K562 (cell line): ENCODE measurements around the gene KCTD7. TPM values are rescaled to one million over a fixed set of nuclear protein-coding genes. Genes with fewer than 3 reads are reported as not detected.
"Not testable (repeated sequence)": the region's sequence is repeated elsewhere in the genome, so short reads cannot be mapped to it uniquely, and the experiment has no call there.

Experiments
- ATAC-seq: fragments of 200-7000 bp; cut with Tn5 transposase; 3 replicates; pipeline ENCODE4 v1.9.1; 2020; ENCODE audit warnings: moderate library complexity
- BruUV-seq: library from RNA; stranded (reverse); fragments of 400-500 nt; replicated peaks from 2 replicates; lab custom pipeline; 2021; lab: Mats Ljungman, UMichigan
- CTCF ChIA-PET: fragments of 300-600 bp; formaldehyde crosslinking; extraction: SDS; loops from one replicate; lab custom pipeline; 2021; ENCODE audit warnings: low intra/inter-chr PET ratio; lab: Yijun Ruan, JAX
- POLR2A ChIA-PET: fragments of 300-600, 350-650 bp; sonication (Branson Sonifier 250); formaldehyde crosslinking; extraction: SDS; loops from one replicate; lab custom pipeline; 2021; ENCODE audit warnings: antibody characterized with exemption, inconsistent platforms; lab: Yijun Ruan, JAX
- DNase-seq, 4 experiments: peaks; one replicate each; pipeline versions ENCODE4 v3.0.0 to v3.0.0-alpha.2; 2011 to 2018; ENCODE audit warnings: low spot score in 3 of 4, mixed read lengths in 3 of 4; ENCODE audit errors: extremely low read depth in 1 of 4
- FAIRE-seq: peaks from 2 replicates; lab custom pipeline; 2011; peaks lifted over from hg19 to GRCh38; lab: Jason Lieb, UNC
- H2AFZ ChIP-seq: 2 replicates; pipeline ENCODE4 v1.6.0; 2011; ENCODE audit warnings: low read depth, low read length, control low read depth, inconsistent platforms
- H3K27ac ChIP-seq: fragments of 200-600 bp; 3 replicates; pipeline ENCODE4 v1.8.0; 2011; ENCODE audit warnings: low read depth, mild to moderate bottlenecking, control low read depth, inconsistent platforms, low read length, moderate library complexity, mixed read lengths; ENCODE audit errors: extremely low read depth
- H3K27me3 ChIP-seq, 2 experiments: fragments of 300-600 bp in 1 of 2; 2 replicates in 1 of 2; 3 replicates in 1 of 2; pipeline versions ENCODE4 v1.6.0 to v1.8.0; 2011; ENCODE audit warnings: inconsistent platforms in 2 of 2, low read length in 2 of 2, mild to moderate bottlenecking in 1 of 2, mixed read lengths in 1 of 2, moderate library complexity in 1 of 2; ENCODE audit not compliant: control insufficient read depth in 2 of 2, insufficient read depth in 2 of 2
- H3K36me3 ChIP-seq: fragments of 300-600 bp; 3 replicates; pipeline ENCODE4 v1.8.0; 2011; ENCODE audit warnings: mild to moderate bottlenecking, low read length, inconsistent platforms; ENCODE audit not compliant: control insufficient read depth, insufficient read depth
- H3K4me1 ChIP-seq, 2 experiments: fragments of 200-600 bp in 1 of 2; replicated peaks in 1 of 2; 2 replicates in 1 of 2; 3 replicates in 1 of 2; pipeline versions ENCODE4 v1.5.1 to v1.8.0; 2011; ENCODE audit warnings: inconsistent platforms in 2 of 2, low read length in 2 of 2, mild to moderate bottlenecking in 1 of 2, mixed read lengths in 1 of 2, moderate library complexity in 1 of 2; ENCODE audit not compliant: control insufficient read depth in 2 of 2, insufficient read depth in 2 of 2
- H3K4me2 ChIP-seq: 2 replicates; pipeline ENCODE4 v1.6.1; 2011; ENCODE audit warnings: low read length, control low read depth, inconsistent platforms, mixed read lengths; ENCODE audit not compliant: insufficient read depth
- H3K4me3 ChIP-seq: fragments of 200-600 bp; sonication (generic), shearing (Covaris generic); 2 replicates; pipeline ENCODE4 v1.5.1; 2016; ENCODE audit warnings: control low read depth, inconsistent platforms
- H3K79me2 ChIP-seq: fragments of 200-600 bp; 3 replicates; pipeline ENCODE4 v1.8.0; 2011; ENCODE audit warnings: low read length, inconsistent platforms; ENCODE audit not compliant: control insufficient read depth, insufficient read depth
- H3K9ac ChIP-seq, 2 experiments: 2 replicates each; pipeline versions ENCODE4 v1.6.0 to v1.6.1; 2011; ENCODE audit warnings: low read depth in 2 of 2, low read length in 2 of 2, control low read depth in 1 of 2, inconsistent platforms in 1 of 2, mild to moderate bottlenecking in 1 of 2, mixed read lengths in 1 of 2; ENCODE audit not compliant: insufficient read depth in 1 of 2
- H3K9me1 ChIP-seq: one replicate; pipeline ENCODE4 v1.6.0; 2011; ENCODE audit warnings: inconsistent platforms, mild to moderate bottlenecking, low read length, moderate library complexity; ENCODE audit not compliant: control insufficient read depth, insufficient read depth
- H3K9me3 ChIP-seq: replicated peaks from 2 replicates; pipeline ENCODE4 v1.5.1; 2011; ENCODE audit warnings: low read depth, low read length, inconsistent platforms; ENCODE audit not compliant: control insufficient read depth, insufficient read depth
- H4K20me1 ChIP-seq: replicated peaks from 2 replicates; pipeline ENCODE4 v1.6.1; 2011; ENCODE audit warnings: low read length, inconsistent platforms, mixed read lengths; ENCODE audit not compliant: control insufficient read depth, insufficient read depth
- FOSL1 ChIP-seq: fragments of 200-800 bp; sonication (Bioruptor generic); conservative IDR thresholded peaks from 2 replicates; pipeline ENCODE4 v1.6.1; 2016; ENCODE audit warnings: missing genetic modification characterization, missing compliant biosample characterization
- NFE2 ChIP-seq: IDR thresholded peaks from 2 replicates; pipeline ENCODE4 v1.6.1; 2014; ENCODE audit warnings: antibody characterized with exemption, low read depth
- NR2C2 ChIP-seq, 2 experiments: fragments of 200-800 bp in 1 of 2; sonication (Bioruptor generic) in 1 of 2; sonication (generic) in 1 of 2; formaldehyde crosslinking in 1 of 2; IDR thresholded peaks; 2 replicates each; pipeline versions ENCODE4 v1.6.1 to v1.8.0; 2016 to 2022; ENCODE audit warnings: mild to moderate bottlenecking in 1 of 2, missing compliant biosample characterization in 1 of 2, missing genetic modification characterization in 1 of 2, missing genetic modification reagents in 1 of 2
- WGBS: fragments of 100-300 bp; shearing (Covaris generic); methylation state at CpG from one replicate; pipeline ENCODE4 v1.1.6; 2016; ENCODE audit warnings: low coverage, mixed read lengths; ENCODE audit not compliant: insufficient coverage; ENCODE audit errors: missing lambda C conversion rate; 5-methylcytosine and 5-hydroxymethylcytosine counted together
- in situ Hi-C: fragments of 300-500 bp; cut with MboI; formaldehyde crosslinking; loops from 4 replicates; pipeline ENCODE4 v1.15.0; 2018; ENCODE audit warnings: inconsistent platforms, mixed read lengths
- intact Hi-C: fragments of 100-400 bp; cut with micrococcal nuclease; formaldehyde crosslinking; loops from 2 replicates; pipeline ENCODE4 v1.14.2; 2022
- polyA plus RNA-seq, 8 experiments: library from polyadenylated mRNA; depleted of rRNA in 4 of 8; stranded (reverse) in 5 of 8; unstranded in 3 of 8; fragments of >200 nt; fragmentation: Nextera tagmentation in 2 of 8; fragmentation: Illumina TruSeq in 1 of 8; extraction: Ambion mirVana in 2 of 8; extraction: Trizol in 1 of 8; gene quantifications; 2 replicates each; pipeline versions ENCODE4 v1.2.1 to v1.2.3, GENCODE V29; 2011 to 2014; ENCODE audit warnings: inconsistent platforms in 1 of 8, missing spikeins in 1 of 8
- total RNA-seq, 7 experiments: library from RNA; depleted of rRNA in 6 of 7; stranded (reverse); fragments of >200 nt in 6 of 7; fragmentation: Illumina TruSeq in 2 of 7; extraction: Trizol in 2 of 7; gene quantifications; 2 replicates each; pipeline versions ENCODE4 v1.2.1 to v1.2.3, GENCODE V29; 2011 to 2021; ENCODE audit warnings: low replicate concordance in 1 of 7

Gene KCTD7
- total and polyA plus RNA-seq, 9 of the 15 experiments (the other 6 are each of a cell fraction or from before 2014, with no cell fraction given): 1.5 to 26.0 (median 9.0) TPM

- H3K9me3 ChIP-seq; H3K79me2 ChIP-seq; POLR2A ChIA-PET; intact Hi-C loops; BruUV-seq; DNase-seq; H3K4me3 ChIP-seq; H3K9me1 ChIP-seq; H4K20me1 ChIP-seq; CTCF ChIA-PET; H3K27me3 ChIP-seq; TF ChIP-seq NR2C2 (CRISPR knock-in tag; IDR thresholded peaks at IDR 0.05): not testable (repeated sequence)
- TF ChIP-seq NR2C2 (tag; IDR thresholded peaks at IDR 0.05): 0 out of 2 replicates have a peak, but pooled peaks have one; percentile 26
- 0 out of 2 replicates have a peak, but pooled peaks have one; percentile 12 for TF ChIP-seq NFE2
- TF ChIP-seq FOSL1 (tag): peak; percentile 68
- H3K9ac ChIP-seq: peak overlapping the region in 1 of 2 experiments; percentile 78; a peak in 1 of 4 replicates
- FAIRE-seq (peak; percentile 90), ATAC-seq (peak; percentile 62)
- peak overlapping the region; percentile 48 for H3K4me2 ChIP-seq
- H3K4me1 ChIP-seq: peaks cover 11 to 14% of the 10 kb centered on the region in 2 experiments; a peak in 3 of 5 replicates
- peak overlapping the region; percentile 39; the same call in 1 of the 3 replicates for H3K27ac ChIP-seq
- in situ Hi-C loops: loop anchor here (5.0 kb wide), 1 partner anchor 36 kb away; no protein-coding TSS in a partner anchor
- peaks cover 17% of the 10 kb centered on the region; the same call in 1 of the 3 replicates for H3K36me3 ChIP-seq
- peak overlapping the region; percentile 22; the same call in 1 of the 2 replicates for H2AFZ ChIP-seq
- WGBS: 13% methylated on average over 4 of the region's 7 CpGs
Observed at GRCh38 chr7:66673124-66673640, 44.5 kb downstream of the KCTD7 start.
